MCF 10A (cell line): ENCODE data around the gene GPS1. TPM values are rescaled to one million over a fixed set of nuclear protein-coding genes. Genes with fewer than 3 reads are reported as not detected.

Experiments
- BruUV-seq: library from RNA; stranded (reverse); fragments of 400-500 nt; replicated peaks from 2 replicates; lab custom pipeline; 2021; lab: Mats Ljungman, UMichigan
- CTCF ChIA-PET: fragments of 300-600 bp; sonication (Branson Sonifier 250); formaldehyde crosslinking; extraction: SDS; loops from one replicate; lab custom pipeline; 2021; ENCODE audit warnings: antibody characterized with exemption, inconsistent platforms; lab: Yijun Ruan, JAX
- POLR2A ChIA-PET: fragments of 300-600, 350-650 bp; sonication (Branson Sonifier 250); formaldehyde crosslinking; extraction: SDS; loops from one replicate; lab custom pipeline; 2020; ENCODE audit warnings: antibody characterized with exemption, inconsistent platforms; lab: Yijun Ruan, JAX
- DNase-seq: peaks from one replicate; pipeline ENCODE4 v3.0.0-alpha.2; 2018; ENCODE audit not compliant: unreplicated experiment
- H3K27ac Mint-ChIP-seq: one replicate; pipeline ENCODE4 v1.8.0; 2022; ENCODE audit warnings: mild to moderate bottlenecking, low read depth, mixed read lengths; ENCODE audit not compliant: unreplicated experiment
- H3K27me3 Mint-ChIP-seq: one replicate; pipeline ENCODE4 v1.8.0; 2022; ENCODE audit warnings: mixed read lengths; ENCODE audit not compliant: insufficient read depth, unreplicated experiment
- H3K36me3 Mint-ChIP-seq: one replicate; pipeline ENCODE4 v1.8.0; 2022; ENCODE audit warnings: mild to moderate bottlenecking, moderate library complexity, mixed read lengths; ENCODE audit not compliant: insufficient read depth, unreplicated experiment
- H3K4me1 Mint-ChIP-seq: one replicate; pipeline ENCODE4 v1.8.0; 2022; ENCODE audit warnings: mixed read lengths; ENCODE audit not compliant: insufficient read depth, unreplicated experiment
- H3K4me3 Mint-ChIP-seq: one replicate; pipeline ENCODE4 v1.8.0; 2022; ENCODE audit warnings: mild to moderate bottlenecking, moderate library complexity, mixed read lengths; ENCODE audit not compliant: unreplicated experiment
- H3K9me3 Mint-ChIP-seq: one replicate; pipeline ENCODE4 v1.8.0; 2022; ENCODE audit warnings: mixed read lengths; ENCODE audit not compliant: unreplicated experiment
- intact Hi-C: fragments of 100-400 bp; cut with micrococcal nuclease; formaldehyde crosslinking; loops from 2 replicates; pipeline ENCODE4 v1.14.1; 2022
- total RNA-seq: library from RNA; stranded (reverse); gene quantifications from 2 replicates; pipeline ENCODE4 v1.2.3, GENCODE V29; 2022
- TF ChIP-seq, protein P1 (sequence below): fragments of 200-600 bp; IDR thresholded peaks from one replicate; pipeline ENCODE4 v1.8.0; 2022; ENCODE audit warnings: antibody characterized with exemption, mild to moderate bottlenecking; ENCODE audit not compliant: unreplicated experiment

Gene GPS1
- total RNA-seq, 1 experiment from 2014 or later, result 100 TPM

DNA sequence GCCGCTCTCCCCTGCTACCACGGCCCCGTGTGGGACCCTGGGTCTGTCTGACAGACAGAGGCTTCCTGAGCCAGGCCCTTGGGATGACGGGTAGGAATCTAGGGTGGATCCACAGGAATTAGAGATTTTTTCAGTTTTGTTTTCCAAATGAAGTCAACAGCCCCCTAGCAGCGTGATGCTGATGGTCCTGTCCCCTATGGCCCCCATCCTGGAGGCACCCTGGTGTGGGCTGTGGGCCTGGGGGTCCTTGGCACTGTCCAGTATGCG, 44.5 kb upstream of the GPS1 start:
- intact Hi-C loops, result no loop called here
- POLR2A ChIA-PET, result interaction anchor here (1.0 kb wide), 1 partner anchor 14 kb away, joined by 3 read pairs; no protein-coding TSS in a partner anchor
- Mint-ChIP-seq H3K27ac (no peak overlapping the region), H3K4me1 (peaks cover 10% of the 10 kb centered on the region), H3K27me3 (no peaks in the 10 kb centered on the region), H3K9me3 (no peaks in the 10 kb centered on the region), H3K4me3 (no peak overlapping the region), H3K36me3 (peaks cover 12% of the 10 kb centered on the region)
- CTCF ChIA-PET, result interaction anchor here (1.0 kb wide), 1 partner anchor 13 kb away, joined by 4 read pairs; no protein-coding TSS in a partner anchor
- BruUV-seq, result no TSS peak
- TF ChIP-seq, protein P1, sequence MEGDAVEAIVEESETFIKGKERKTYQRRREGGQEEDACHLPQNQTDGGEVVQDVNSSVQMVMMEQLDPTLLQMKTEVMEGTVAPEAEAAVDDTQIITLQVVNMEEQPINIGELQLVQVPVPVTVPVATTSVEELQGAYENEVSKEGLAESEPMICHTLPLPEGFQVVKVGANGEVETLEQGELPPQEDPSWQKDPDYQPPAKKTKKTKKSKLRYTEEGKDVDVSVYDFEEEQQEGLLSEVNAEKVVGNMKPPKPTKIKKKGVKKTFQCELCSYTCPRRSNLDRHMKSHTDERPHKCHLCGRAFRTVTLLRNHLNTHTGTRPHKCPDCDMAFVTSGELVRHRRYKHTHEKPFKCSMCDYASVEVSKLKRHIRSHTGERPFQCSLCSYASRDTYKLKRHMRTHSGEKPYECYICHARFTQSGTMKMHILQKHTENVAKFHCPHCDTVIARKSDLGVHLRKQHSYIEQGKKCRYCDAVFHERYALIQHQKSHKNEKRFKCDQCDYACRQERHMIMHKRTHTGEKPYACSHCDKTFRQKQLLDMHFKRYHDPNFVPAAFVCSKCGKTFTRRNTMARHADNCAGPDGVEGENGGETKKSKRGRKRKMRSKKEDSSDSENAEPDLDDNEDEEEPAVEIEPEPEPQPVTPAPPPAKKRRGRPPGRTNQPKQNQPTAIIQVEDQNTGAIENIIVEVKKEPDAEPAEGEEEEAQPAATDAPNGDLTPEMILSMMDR, result no peak
- no peak for DNase-seq

DNA sequence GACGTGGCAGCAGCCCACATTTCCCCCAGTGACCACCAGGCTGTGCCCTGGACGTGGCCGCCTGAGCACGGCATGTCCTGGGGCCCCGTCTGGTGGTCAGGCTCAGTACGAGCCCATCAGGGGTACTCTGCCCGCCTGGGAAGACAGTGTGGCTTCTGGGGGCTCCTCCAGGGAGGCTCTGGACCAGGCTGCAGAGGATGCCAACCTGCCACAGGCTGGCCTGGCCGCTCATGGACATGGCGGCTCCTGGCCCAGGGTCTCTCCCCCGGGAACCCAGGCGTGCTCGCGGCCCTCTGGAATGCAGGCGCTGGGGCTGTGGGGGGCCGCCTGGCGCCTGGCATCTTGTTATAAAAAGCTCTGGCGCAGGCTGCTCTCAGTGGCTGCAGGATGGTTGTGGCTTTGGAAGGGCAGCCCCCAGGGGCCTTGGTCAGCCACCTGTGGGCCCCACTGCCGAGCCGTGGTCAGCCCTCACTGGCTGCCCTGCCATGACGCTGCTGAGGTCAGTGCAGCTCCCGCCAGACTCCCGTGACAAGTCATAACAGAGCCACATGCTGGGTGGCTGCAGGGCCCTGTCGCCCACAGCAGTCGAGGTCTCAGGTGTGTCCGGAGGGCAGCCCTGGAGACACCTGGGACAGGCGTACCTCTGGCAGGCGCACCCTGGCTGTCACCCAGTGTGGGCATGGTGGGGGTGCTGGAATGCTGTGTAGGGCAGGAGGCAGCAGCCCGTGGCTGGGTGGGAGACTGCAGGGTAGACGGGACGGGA, 44.0 kb upstream of the GPS1 start:
- peaks cover 12% of the 10 kb centered on the region for H3K36me3 Mint-ChIP-seq
- DNase-seq, result no peak
- TF ChIP-seq, protein P1, result no peak
- no TSS peak for BruUV-seq
- no peak overlapping the region for H3K4me3 Mint-ChIP-seq
- intact Hi-C loops, result no loop called here
- no peaks in the 10 kb centered on the region for H3K9me3 Mint-ChIP-seq
- no peak overlapping the region for H3K27ac Mint-ChIP-seq
- POLR2A ChIA-PET, result interaction anchor here (0.6 to 1.2 kb wide), 2 partner anchors 14 to 48 kb away, joined by 3 to 4 read pairs; no protein-coding TSS in a partner anchor
- H3K27me3 Mint-ChIP-seq, result no peaks in the 10 kb centered on the region
- CTCF ChIA-PET, result interaction anchor here (1.1 to 1.2 kb wide), 2 partner anchors 14 to 22 kb away, joined by 3 to 5 read pairs; no protein-coding TSS in a partner anchor
- H3K4me1 Mint-ChIP-seq, result peaks cover 10% of the 10 kb centered on the region

GRCh38 chr17:82008258-82008940, 43.3 kb upstream of the GPS1 start:
- DNase-seq, result no peak

More at GRCh38 chr17:82008258-82008940, 43.3 kb upstream of the GPS1 start:
- intact Hi-C loops, result no loop called here
- TF ChIP-seq, protein P1, result no peak
- BruUV-seq, result no TSS peak
- H3K4me1 Mint-ChIP-seq, result peaks cover 10% of the 10 kb centered on the region
- POLR2A ChIA-PET, result interaction anchor here (0.6 to 1.2 kb wide), 2 partner anchors 14 to 49 kb away, joined by 3 to 4 read pairs; no protein-coding TSS in a partner anchor
- H3K9me3 Mint-ChIP-seq, result no peaks in the 10 kb centered on the region
- H3K4me3 Mint-ChIP-seq, result no peak overlapping the region
- no peak overlapping the region for H3K27ac Mint-ChIP-seq
- H3K27me3 Mint-ChIP-seq, result no peaks in the 10 kb centered on the region
- CTCF ChIA-PET, result interaction anchor here (0.6 to 1.2 kb wide), 3 partner anchors 14 to 21 kb away, joined by 3 to 5 read pairs (median 3); no protein-coding TSS in a partner anchor
- H3K36me3 Mint-ChIP-seq, result peaks cover 12% of the 10 kb centered on the region
